Upper lobe of left lung (tissue), 4 donors: ENCODE results near the gene EYA2.

Experiments used
- CTCF ChIP-seq, 6 experiments: fragments of 450-650 bp in 4 of 6; fragments of 200-600 bp in 2 of 6; sonication (generic) in 2 of 6; IDR thresholded peaks; one replicate each; pipeline ENCODE4 v1.5.1; 2016 to 2019; ENCODE audit warnings: antibody characterized with exemption in 6 of 6
- POLR2A ChIP-seq, 4 donors: fragments of 450-650 bp; IDR thresholded peaks; one replicate each; pipeline ENCODE4 v1.5.1; 2016 to 2017; ENCODE audit warnings: antibody characterized with exemption in 4 of 4, mild to moderate bottlenecking in 2 of 4

GRCh38 chr20:46962452-46963195 is 68.0 kb downstream of the EYA2 start:
- no peak for TF ChIP-seq CTCF (IDR thresholded peaks at IDR 0.05)
- no peak for TF ChIP-seq POLR2A (IDR thresholded peaks at IDR 0.05)
